HG03139 (cell line): ENCODE measurements around the gene RC3H2.
A peak's percentile ranks its signal among the peaks of the same experiment; 100 is the strongest.
"Not testable (repeated sequence)": the region's sequence is repeated elsewhere in the genome, so short reads cannot be mapped to it uniquely, and the experiment has no call there.

Experiments
- ATAC-seq: cut with Tn5 transposase; IDR thresholded peaks from one replicate; pipeline ENCODE4 v1.9.1; 2021; ENCODE audit not compliant: unreplicated experiment

Gene RC3H2

GRCh38 chr9:122929796-122930354, 24.7 kb upstream of the RC3H2 start:
- no peak for ATAC-seq

DNA sequence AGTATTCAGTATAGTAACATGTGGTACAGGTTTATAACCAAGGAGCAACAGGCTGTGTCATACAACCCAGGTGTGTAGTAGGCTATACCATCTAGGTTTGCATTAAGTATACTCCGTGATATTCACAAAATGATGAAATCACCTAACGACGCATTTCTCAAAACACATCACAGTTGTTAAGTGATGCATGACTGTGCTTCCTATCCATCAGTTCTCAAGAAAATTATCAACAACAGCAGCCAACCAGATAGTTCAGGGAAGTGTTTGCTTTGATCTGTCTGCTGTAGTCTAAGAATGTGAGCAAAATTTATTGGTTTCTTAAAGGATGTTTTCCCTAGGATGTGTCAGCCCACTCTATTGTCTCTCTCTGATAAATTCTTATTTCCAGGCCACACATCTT, 18.8 kb upstream of the RC3H2 start:
- ATAC-seq = no peak

- ATAC-seq = no peak
Observed at GRCh38 chr9:122922713-122923112, 17.6 kb upstream of the RC3H2 start.

- ATAC-seq = no peak
Observed at GRCh38 chr9:122918310-122918709, 13.2 kb upstream of the RC3H2 start.

DNA sequence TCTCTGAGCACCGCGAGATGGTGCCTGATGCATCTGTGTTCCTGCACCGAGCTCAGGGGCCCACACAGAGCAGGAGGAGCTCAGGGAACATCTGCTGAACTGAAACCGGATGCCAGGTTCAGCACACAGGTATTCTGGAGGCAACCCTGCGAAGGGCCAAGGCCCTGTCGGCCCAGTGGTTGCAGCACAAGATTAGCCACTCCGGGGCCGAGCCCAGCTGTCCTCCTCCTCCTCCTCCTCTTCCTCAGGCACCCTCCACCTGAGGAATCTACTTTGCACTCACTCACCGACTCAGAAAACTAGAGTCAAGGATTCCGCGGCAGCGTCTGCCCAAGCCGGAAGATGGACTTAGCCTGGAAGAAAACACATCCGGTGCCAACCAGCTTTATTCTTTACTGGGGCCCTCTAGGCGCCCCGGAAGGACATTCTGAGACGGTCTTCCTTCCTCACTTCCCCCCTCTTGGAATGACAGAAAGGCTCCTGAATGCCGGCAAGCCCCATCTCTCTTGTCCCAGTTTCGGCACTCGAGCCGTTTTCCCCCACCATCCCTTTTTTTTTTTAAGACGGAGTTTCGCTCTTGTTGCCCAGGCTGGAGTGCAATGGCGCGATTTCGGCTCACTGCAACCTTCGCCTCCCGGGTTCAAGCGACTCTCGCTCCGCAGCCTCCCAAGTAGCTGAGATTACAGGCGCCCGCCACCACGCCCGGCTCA, 8.0 kb upstream of the RC3H2 start, which contains the start of gene ZBTB6:
ZBTB6 (minus strand) TSS at position 360 of the 710 bp plus-strand sequence. CDS start 1,251 bp downstream, outside the sequence.
- peak; percentile 98 for ATAC-seq

GRCh38 chr9:122912671-122912963, 7.5 kb upstream of the RC3H2 start:
- ATAC-seq = no peak

DNA sequence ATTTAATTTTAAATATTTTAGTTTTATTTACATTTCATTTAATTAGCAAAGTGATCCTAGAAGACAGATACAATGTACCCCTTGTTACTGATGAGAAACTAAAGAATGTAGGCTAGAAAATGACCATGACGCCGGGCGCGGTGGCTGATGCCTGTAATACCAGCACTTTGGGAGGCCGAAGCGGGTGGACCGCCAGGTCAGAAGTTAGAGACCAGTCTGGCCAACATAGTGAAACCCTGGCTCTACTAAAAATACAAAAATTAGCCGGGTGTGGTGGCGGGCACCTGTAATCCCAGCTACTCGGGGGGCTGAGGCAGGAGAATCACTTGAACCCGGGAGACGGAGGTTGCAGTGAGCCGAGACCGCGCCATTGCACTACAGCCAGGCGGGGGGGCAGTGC, 963 bp upstream of the RC3H2 start:
- not testable (repeated sequence) for ATAC-seq

DNA sequence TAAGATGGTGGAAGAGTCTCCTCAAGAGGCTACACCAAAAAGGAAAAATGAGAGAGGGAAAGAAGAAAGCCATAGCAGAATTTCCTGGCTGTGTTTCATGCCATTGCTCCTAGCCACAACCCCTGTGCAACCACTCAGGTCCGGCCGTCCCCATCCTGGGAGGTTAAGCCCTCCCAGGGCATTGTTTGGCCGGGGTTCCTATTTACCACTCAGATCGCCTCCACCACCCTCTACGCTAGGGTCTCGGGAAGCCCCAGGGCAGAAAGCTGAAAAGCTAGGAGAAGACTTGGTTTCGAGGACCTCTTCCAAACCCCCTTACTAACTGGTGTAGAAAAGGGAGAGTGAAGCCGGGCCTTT, 715 bp downstream of the RC3H2 start:
- peak; percentile 35 for ATAC-seq

DNA sequence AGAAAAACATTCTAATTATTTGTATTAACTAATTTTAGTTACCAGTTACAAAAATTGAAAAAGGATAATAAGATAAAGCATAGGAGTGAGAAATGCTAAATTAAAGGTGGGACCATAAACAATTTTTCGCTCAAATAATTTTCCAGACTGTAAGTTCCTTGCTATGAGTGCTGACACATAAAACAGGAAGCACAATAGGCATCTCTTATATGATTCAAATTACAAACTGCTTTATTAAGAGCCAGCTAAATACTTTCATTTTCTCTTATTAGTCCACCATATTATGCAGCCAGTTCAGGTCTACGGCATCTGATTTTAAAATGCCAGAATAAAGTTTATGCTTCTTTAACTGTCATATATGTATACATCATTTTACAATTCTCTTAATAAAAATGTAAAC, 4.4 kb downstream of the RC3H2 start:
- no peak for ATAC-seq

GRCh38 chr9:122897969-122898368, 7.2 kb downstream of the RC3H2 start:
- no peak for ATAC-seq

- ATAC-seq = no peak
Observed at GRCh38 chr9:122888480-122888879, 16.7 kb downstream of the RC3H2 start.

- no peak for ATAC-seq
Observed at GRCh38 chr9:122883125-122883524, 22.0 kb downstream of the RC3H2 start.

DNA sequence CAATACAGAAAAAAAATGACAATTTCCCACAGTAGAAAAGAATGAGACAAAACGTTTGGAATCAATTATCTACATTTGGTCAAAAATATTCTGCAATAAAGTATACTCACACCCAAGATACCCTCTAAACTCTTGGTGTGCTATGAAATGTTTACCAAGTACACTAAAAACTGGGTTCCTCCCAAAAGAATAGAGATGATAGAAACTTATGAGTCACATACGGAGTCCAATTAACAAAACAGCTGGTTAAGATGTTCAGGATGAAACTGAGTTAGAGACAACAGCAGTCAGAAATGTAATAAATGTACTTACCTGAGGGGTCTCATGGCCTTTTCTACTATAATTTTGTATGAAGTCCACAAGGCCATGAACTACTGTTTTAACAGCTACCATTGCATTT, 25.7 kb downstream of the RC3H2 start:
- ATAC-seq = no peak

DNA sequence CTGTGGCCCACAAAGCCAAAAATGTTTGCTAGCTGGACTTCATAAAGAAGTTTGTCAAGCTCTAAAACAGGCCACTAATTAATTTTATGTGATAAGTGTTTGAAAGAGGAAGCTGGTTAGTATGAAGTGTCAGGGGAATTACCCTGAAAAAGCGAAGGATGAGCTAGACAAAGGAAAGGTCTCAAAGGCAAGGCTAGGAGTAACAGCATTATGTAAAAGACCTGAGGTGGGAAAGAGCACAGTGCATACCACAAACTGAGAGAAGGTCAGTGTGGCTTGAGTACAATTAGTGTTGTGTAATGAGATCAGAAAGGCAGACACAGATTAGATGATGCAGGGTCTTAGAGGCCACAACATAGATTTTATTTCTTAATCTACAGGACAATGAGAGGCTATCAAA, 29.6 kb downstream of the RC3H2 start:
- no peak for ATAC-seq

GRCh38 chr9:122867276-122867675, 37.9 kb downstream of the RC3H2 start:
- not testable (repeated sequence) for ATAC-seq

- ATAC-seq = no peak
Observed at GRCh38 chr9:122866079-122866478, 39.1 kb downstream of the RC3H2 start.

DNA sequence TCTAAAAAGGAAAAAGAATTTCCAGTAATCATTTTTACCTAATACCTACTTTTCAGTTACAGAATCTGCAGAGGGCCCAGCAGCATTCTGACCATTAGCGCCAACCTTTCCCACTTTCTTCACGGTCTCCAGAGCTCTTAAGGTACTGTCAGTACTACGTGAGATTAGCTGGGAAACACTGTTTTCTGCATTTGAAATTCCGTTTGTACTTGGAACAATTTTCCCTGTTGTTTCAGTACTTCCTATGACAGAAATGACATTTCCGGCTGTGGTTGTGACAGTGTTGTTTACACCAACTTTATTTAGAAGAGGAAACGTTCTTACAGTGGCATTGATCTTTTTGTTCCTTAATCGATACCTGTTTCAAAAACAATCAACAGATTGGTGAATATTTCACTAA, 39.9 kb downstream of the RC3H2 start:
- ATAC-seq = no peak

DNA sequence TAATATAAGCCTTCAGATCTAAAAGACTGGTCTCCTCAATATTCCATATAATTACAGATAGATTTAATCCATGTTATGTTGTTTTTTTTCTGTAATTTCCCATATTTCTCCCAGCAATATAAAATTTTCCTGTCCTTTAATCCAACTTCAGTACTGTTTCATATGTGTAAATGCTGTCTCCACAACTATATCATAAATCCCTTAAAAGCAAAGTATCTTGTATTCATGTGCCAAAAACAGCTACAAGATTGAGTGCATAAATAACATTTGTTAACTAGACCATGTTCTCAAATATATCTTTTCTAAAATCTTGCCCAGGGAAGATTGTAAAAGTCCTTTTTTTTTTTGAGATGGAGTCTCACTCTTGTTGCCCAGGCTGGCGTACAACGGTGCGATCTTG, 41.8 kb downstream of the RC3H2 start:
- no peak for ATAC-seq

DNA sequence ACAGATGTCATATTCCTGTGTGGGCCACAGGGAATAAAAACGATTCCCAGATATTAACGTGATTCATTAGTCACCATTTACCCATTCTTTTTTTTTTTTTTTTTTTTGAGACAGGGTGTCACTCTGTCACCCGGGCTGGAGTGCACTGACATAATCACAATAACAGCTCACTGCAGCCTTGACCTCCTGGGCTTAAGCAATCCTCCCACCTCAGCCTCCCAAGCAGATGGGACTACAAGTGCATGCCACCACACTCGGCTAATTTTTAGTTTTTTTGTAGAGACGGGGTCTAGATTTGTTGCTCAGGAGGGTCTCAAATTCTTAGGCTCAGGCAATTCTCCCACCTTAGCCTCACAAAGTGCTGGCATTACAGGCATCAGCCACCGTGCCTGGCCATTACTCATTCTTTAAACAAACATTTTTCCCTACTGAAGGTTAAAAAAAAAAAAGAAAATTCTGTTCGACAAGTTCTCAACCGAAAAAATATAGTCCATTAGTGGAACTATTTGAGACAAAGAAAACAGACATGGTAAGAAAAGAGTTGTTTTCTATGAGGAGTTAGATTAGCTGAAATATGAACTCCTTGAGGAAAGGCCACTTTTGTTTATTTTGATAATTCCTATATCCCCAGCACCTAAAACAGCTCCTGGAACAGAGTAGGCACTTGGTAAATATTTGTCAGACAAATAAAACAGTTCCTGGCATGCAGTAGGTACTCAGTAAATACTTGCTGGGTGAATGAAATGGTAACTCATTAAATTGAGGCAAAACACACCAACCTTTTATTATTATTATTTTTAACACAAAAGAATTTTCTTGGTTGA, 44.6 kb downstream of the RC3H2 start:
- no peak for ATAC-seq

- ATAC-seq = no peak
Observed at GRCh38 chr9:122857815-122858214, 47.3 kb downstream of the RC3H2 start.

- not testable (repeated sequence) for ATAC-seq
Observed at GRCh38 chr9:122852085-122852786, 52.9 kb downstream of the RC3H2 start.
